ENCODE data around the gene PAPLN. TPM values are rescaled to one million over a fixed set of nuclear protein-coding genes. Genes with fewer than 3 reads are reported as not detected.

Gene PAPLN
- total RNA-seq, 2 donors from 2014 or later: 5.1 to 6.7 TPM

GRCh38 chr14:73233564-73233963, 3.7 kb upstream of the PAPLN start:
- no peak overlapping the region for H3K27ac ChIP-seq
- peaks cover 0 to 8% of the 10 kb centered on the region in 2 donors for H3K27me3 ChIP-seq

GRCh38 chr14:73234029-73234428, 3.3 kb upstream of the PAPLN start:
- H3K4me3 ChIP-seq: no peak overlapping the region
- no peaks in the 10 kb centered on the region for H3K36me3 ChIP-seq
- no peak for DNase-seq (ENCODE audit: low spot score)
- no peak for TF ChIP-seq CTCF (IDR thresholded peaks at IDR 0.05)
- no peaks in the 10 kb centered on the region for H3K9me3 ChIP-seq
- no peak overlapping the region for H3K27ac ChIP-seq
- H3K27me3 ChIP-seq: peaks cover 0 to 8% of the 10 kb centered on the region in 2 donors
- peaks cover 0 to 45% of the 10 kb centered on the region in 2 donors for H3K4me1 ChIP-seq

More at GRCh38 chr14:73233564-73233963, 3.7 kb upstream of the PAPLN start:
- Histone ChIP-seq H3K4me1 (peaks cover 0 to 45% of the 10 kb centered on the region in 2 donors), H3K36me3 (no peaks in the 10 kb centered on the region), H3K9me3 (no peaks in the 10 kb centered on the region), H3K4me3 (no peak overlapping the region)
- no peak for DNase-seq (ENCODE audit: low spot score)
- TF ChIP-seq CTCF (IDR thresholded peaks at IDR 0.05): no peak

GRCh38 chr14:73234586-73235394, 2.5 kb upstream of the PAPLN start:
- peaks cover 0 to 51% of the 10 kb centered on the region in 2 donors for H3K4me1 ChIP-seq
- DNase-seq (ENCODE audit: low spot score): no peak
- no peak overlapping the region for H3K4me3 ChIP-seq
- peaks cover 0 to 8% of the 10 kb centered on the region in 2 donors for H3K27me3 ChIP-seq
- no peak overlapping the region for H3K27ac ChIP-seq
- no peak for TF ChIP-seq CTCF (IDR thresholded peaks at IDR 0.05)
- no peaks in the 10 kb centered on the region for H3K9me3 ChIP-seq
- H3K36me3 ChIP-seq: no peaks in the 10 kb centered on the region

DNA sequence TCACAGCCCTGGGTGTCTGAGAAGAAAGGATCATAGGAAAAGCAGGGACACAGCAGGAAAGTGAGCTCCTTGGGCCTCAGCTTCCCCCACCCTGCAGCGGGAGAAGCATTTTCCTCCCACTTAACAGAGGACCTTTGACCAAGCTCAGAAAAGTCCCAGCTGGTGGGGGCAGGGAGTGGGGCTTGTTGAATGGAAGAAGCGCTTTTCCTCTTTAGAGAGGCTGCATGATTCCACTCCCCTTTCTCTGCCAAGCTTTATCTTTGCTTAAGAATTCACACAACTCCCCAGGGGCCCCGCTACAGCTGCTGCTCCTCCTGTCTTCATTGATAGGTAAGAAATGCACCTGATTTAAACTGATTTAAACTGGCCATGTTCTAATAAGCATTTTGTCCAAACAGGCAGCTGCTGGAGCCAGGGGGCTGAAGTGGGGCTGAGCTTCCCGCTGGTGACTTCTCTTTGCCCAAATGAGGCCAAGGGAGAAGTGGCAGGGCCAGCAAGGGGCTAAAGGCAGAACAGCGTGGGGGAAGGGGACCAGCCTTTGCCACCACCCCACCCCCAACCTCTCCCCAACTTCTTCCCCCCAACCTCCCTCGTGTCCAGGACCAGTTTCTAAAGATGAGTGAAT, 1.7 kb upstream of the PAPLN start:
- Histone ChIP-seq H3K9me3 (no peaks in the 10 kb centered on the region), H3K27ac (no peak overlapping the region), H3K27me3 (peaks cover 0 to 8% of the 10 kb centered on the region in 2 donors), H3K36me3 (no peaks in the 10 kb centered on the region), H3K4me3 (no peak overlapping the region), H3K4me1 (peaks cover 0 to 56% of the 10 kb centered on the region in 2 donors)
- no peak for TF ChIP-seq CTCF (IDR thresholded peaks at IDR 0.05)
- no peak for DNase-seq (ENCODE audit: low spot score)

GRCh38 chr14:73236157-73236556, 1.1 kb upstream of the PAPLN start:
- Histone ChIP-seq H3K36me3 (no peaks in the 10 kb centered on the region), H3K9me3 (no peaks in the 10 kb centered on the region), H3K4me3 (no peak overlapping the region), H3K27ac (no peak overlapping the region), H3K4me1 (peaks cover 0 to 58% of the 10 kb centered on the region in 2 donors), H3K27me3 (peaks cover 0 to 8% of the 10 kb centered on the region in 2 donors)
- no peak for TF ChIP-seq CTCF (IDR thresholded peaks at IDR 0.05)
- no peak for DNase-seq (ENCODE audit: low spot score)
